GM13977 (cell line): ENCODE results near the gene GPHB5.

Experiments
- DNase-seq: peaks from one replicate; pipeline ENCODE4 v3.0.0; 2012; ENCODE audit warnings: low spot score
- CTCF ChIP-seq: IDR thresholded peaks from 2 replicates; pipeline ENCODE4 v1.5.1; 2012; ENCODE audit warnings: mild to moderate bottlenecking, control low read depth; ENCODE audit not compliant: insufficient read depth; ENCODE audit errors: extremely low read depth, missing control alignments
- in situ Hi-C: fragments of 300-500 bp; cut with MboI; formaldehyde crosslinking; loops from one replicate; pipeline ENCODE4 v1.12.0; 2022; ENCODE audit warnings: low sequenced_read_pairs, low pct_unique_long_range_greater_than_20kb, mixed read lengths, inconsistent platforms; ENCODE audit not compliant: unreplicated experiment

The GPHB5 gene

GRCh38 chr14:63276492-63277342 is 42.0 kb downstream of the GPHB5 start:
- TF ChIP-seq CTCF = peak; percentile 76
- in situ Hi-C loops = loop anchor here (10.0 kb wide), 1 partner anchor 1102 kb away; no protein-coding TSS in a partner anchor
- peak; percentile 53 for DNase-seq

GRCh38 chr14:63276016-63276415 is 42.7 kb downstream of the GPHB5 start:
- in situ Hi-C loops = loop anchor here (10.0 kb wide), 1 partner anchor 1101 kb away; no protein-coding TSS in a partner anchor
- no peak for TF ChIP-seq CTCF
- DNase-seq = no peak

GRCh38 chr14:63275611-63276010 is 43.1 kb downstream of the GPHB5 start:
- in situ Hi-C loops = loop anchor here (10.0 kb wide), 1 partner anchor 1101 kb away; no protein-coding TSS in a partner anchor
- TF ChIP-seq CTCF = no peak

GRCh38 chr14:63273717-63274655 is 44.7 kb downstream of the GPHB5 start:
- no peak for TF ChIP-seq CTCF
- DNase-seq = no peak
- in situ Hi-C loops = loop anchor here (10.0 kb wide), 1 partner anchor 1099 kb away; no protein-coding TSS in a partner anchor

More at GRCh38 chr14:63275611-63276010, 43.1 kb downstream of the GPHB5 start:
- no peak for DNase-seq

GRCh38 chr14:63273129-63273528 is 45.6 kb downstream of the GPHB5 start:
- no peak for DNase-seq
- in situ Hi-C loops = loop anchor here (10.0 kb wide), 1 partner anchor 1098 kb away; no protein-coding TSS in a partner anchor
- TF ChIP-seq CTCF = no peak
